WTC11 (cell line): ENCODE data around the gene FBXO33. TPM values are rescaled to one million over a fixed set of nuclear protein-coding genes. Genes with fewer than 3 reads are reported as not detected.

Experiments
- ATAC-seq: fragments of 200-7000 bp; cut with Tn5 transposase; 2 replicates; pipeline ENCODE4 v1.10.0; 2021; ENCODE audit warnings: mild to moderate bottlenecking, moderate library complexity
- CTCF ChIA-PET: fragments of 300-600 bp; sonication (Branson Sonifier 250); formaldehyde crosslinking; loops from one replicate; lab custom pipeline; 2021; ENCODE audit warnings: antibody characterized with exemption; lab: Charles Lee
- POLR2A ChIA-PET: fragments of 350-600 bp; sonication (Branson Sonifier 250); formaldehyde crosslinking; loops from one replicate; lab custom pipeline; 2021; ENCODE audit warnings: antibody characterized with exemption; lab: Charles Lee
- DNase-seq: peaks from one replicate; pipeline ENCODE4 v3.0.0; 2021; ENCODE audit warnings: low spot score
- H3K27ac Mint-ChIP-seq: 2 replicates; pipeline ENCODE4 v1.8.0; 2021; ENCODE audit warnings: mixed read lengths
- H3K27me3 Mint-ChIP-seq: 2 replicates; pipeline ENCODE4 v1.8.0; 2021; ENCODE audit warnings: low read depth, mild to moderate bottlenecking, moderate library complexity, mixed read lengths
- H3K36me3 Mint-ChIP-seq: 2 replicates; pipeline ENCODE4 v1.8.0; 2021; ENCODE audit warnings: mixed read lengths
- H3K4me1 Mint-ChIP-seq: 2 replicates; pipeline ENCODE4 v1.8.0; 2022; ENCODE audit warnings: mixed read lengths
- H3K4me3 Mint-ChIP-seq: 2 replicates; pipeline ENCODE4 v1.8.0; 2021; ENCODE audit warnings: mild to moderate bottlenecking, moderate library complexity, mixed read lengths
- H3K9me3 Mint-ChIP-seq: 2 replicates; pipeline ENCODE4 v1.8.0; 2021; ENCODE audit warnings: mixed read lengths
- CDX4 ChIP-seq: fragments of 250-450 bp; sonication (Bioruptor Pico); IDR thresholded peaks from 2 replicates; pipeline ENCODE4 v1.9.0; 2021; ENCODE audit warnings: moderate library complexity, mild to moderate bottlenecking, inconsistent platforms, borderline replicate concordance
- CREB1 ChIP-seq: sonication (generic); formaldehyde crosslinking; IDR thresholded peaks from 2 replicates; pipeline ENCODE4 v1.8.0; 2023; ENCODE audit warnings: mild to moderate bottlenecking, missing genetic modification reagents
- E2F4 ChIP-seq: sonication (generic); formaldehyde crosslinking; IDR thresholded peaks from 2 replicates; pipeline ENCODE4 v1.8.1; 2022; ENCODE audit warnings: low read depth, mild to moderate bottlenecking, moderate library complexity, missing genetic modification reagents, borderline replicate concordance
- ELF4 ChIP-seq: sonication (generic); formaldehyde crosslinking; IDR thresholded peaks from 2 replicates; pipeline ENCODE4 v1.8.1; 2022; ENCODE audit warnings: low read depth, mild to moderate bottlenecking, moderate library complexity, missing genetic modification reagents
- GRHL2 ChIP-seq: fragments of 250-450 bp; sonication (Bioruptor Pico); IDR thresholded peaks from 2 replicates; pipeline ENCODE4 v1.8.0; 2022; ENCODE audit warnings: mild to moderate bottlenecking, moderate library complexity; ENCODE audit not compliant: insufficient replicate concordance, severe bottlenecking
- JAZF1 ChIP-seq: fragments of 250-450 bp; sonication (Bioruptor Pico); IDR thresholded peaks from 2 replicates; pipeline ENCODE4 v1.9.0; 2021; ENCODE audit warnings: moderate library complexity, mild to moderate bottlenecking, inconsistent platforms
- JUN ChIP-seq: sonication (generic); formaldehyde crosslinking; IDR thresholded peaks from 2 replicates; pipeline ENCODE4 v1.8.0; 2023; ENCODE audit warnings: mild to moderate bottlenecking, missing genetic modification reagents
- MAX ChIP-seq: sonication (generic); formaldehyde crosslinking; IDR thresholded peaks from 2 replicates; pipeline ENCODE4 v1.8.0; 2022; ENCODE audit warnings: mild to moderate bottlenecking, missing genetic modification reagents
- MXD4 ChIP-seq: fragments of 250-450 bp; sonication (Bioruptor Pico); IDR thresholded peaks from 2 replicates; pipeline ENCODE4 v1.8.0; 2021; ENCODE audit warnings: mild to moderate bottlenecking, moderate library complexity, borderline replicate concordance
- MYBL2 ChIP-seq: sonication (generic); formaldehyde crosslinking; IDR thresholded peaks from 2 replicates; pipeline ENCODE4 v1.8.1; 2023; ENCODE audit warnings: mild to moderate bottlenecking, moderate library complexity, missing genetic modification reagents
- RELA ChIP-seq: sonication (generic); formaldehyde crosslinking; IDR thresholded peaks from 2 replicates; pipeline ENCODE4 v1.8.1; 2022; ENCODE audit warnings: missing genetic modification reagents, mild to moderate bottlenecking, borderline replicate concordance
- RORB ChIP-seq: fragments of 250-450 bp; sonication (Bioruptor Pico); IDR thresholded peaks from 2 replicates; pipeline ENCODE4 v1.9.0; 2021; ENCODE audit warnings: mild to moderate bottlenecking
- SMAD3 ChIP-seq: sonication (generic); formaldehyde crosslinking; IDR thresholded peaks from 2 replicates; pipeline ENCODE4 v1.8.0; 2022; ENCODE audit warnings: missing genetic modification reagents, mild to moderate bottlenecking, borderline replicate concordance
- SMAD4 ChIP-seq: sonication (generic); formaldehyde crosslinking; IDR thresholded peaks from 2 replicates; pipeline ENCODE4 v1.8.0; 2022; ENCODE audit warnings: mild to moderate bottlenecking, missing genetic modification reagents
- ZMAT4 ChIP-seq: fragments of 250-450 bp; sonication (Bioruptor Pico); IDR thresholded peaks from 2 replicates; pipeline ENCODE4 v1.9.0; 2021; ENCODE audit warnings: mild to moderate bottlenecking
- ZNF219 ChIP-seq: sonication (generic); formaldehyde crosslinking; IDR thresholded peaks from 2 replicates; pipeline ENCODE4 v1.8.0; 2023; ENCODE audit warnings: missing genetic modification reagents, mild to moderate bottlenecking, borderline replicate concordance
- ZNF263 ChIP-seq: sonication (generic); formaldehyde crosslinking; IDR thresholded peaks from 2 replicates; pipeline ENCODE4 v1.8.1; 2022; ENCODE audit warnings: low read depth, mild to moderate bottlenecking, moderate library complexity, missing genetic modification reagents
- ZNF317 ChIP-seq: sonication (generic); formaldehyde crosslinking; IDR thresholded peaks from 2 replicates; pipeline ENCODE4 v1.8.1; 2023; ENCODE audit warnings: low read depth, mild to moderate bottlenecking, moderate library complexity, missing genetic modification reagents, borderline replicate concordance
- ZNF396 ChIP-seq: fragments of 250-450 bp; sonication (Bioruptor Pico); IDR thresholded peaks from 2 replicates; pipeline ENCODE4 v1.8.0; 2021; ENCODE audit warnings: mild to moderate bottlenecking, moderate library complexity, borderline replicate concordance
- ZNF423 ChIP-seq: fragments of 250-450 bp; sonication (Bioruptor Pico); IDR thresholded peaks from 2 replicates; pipeline ENCODE4 v2.1.2; 2022; ENCODE audit warnings: mild to moderate bottlenecking, moderate library complexity
- total RNA-seq: library from RNA; stranded (reverse); gene quantifications from 3 replicates; pipeline ENCODE4 v1.2.3, GENCODE V29; 2021
- TF ChIP-seq, protein P1 (sequence below): sonication (generic); formaldehyde crosslinking; IDR thresholded peaks from 2 replicates; pipeline ENCODE4 v1.8.1; 2023; ENCODE audit warnings: mild to moderate bottlenecking, missing genetic modification reagents
- TF ChIP-seq, protein P2 (sequence below): sonication (generic); formaldehyde crosslinking; IDR thresholded peaks from 2 replicates; pipeline ENCODE4 v1.8.1; 2022; ENCODE audit warnings: mild to moderate bottlenecking, moderate library complexity, missing genetic modification reagents

The FBXO33 gene
- total RNA-seq, 1 experiment from 2014 or later = 7.8 TPM

DNA sequence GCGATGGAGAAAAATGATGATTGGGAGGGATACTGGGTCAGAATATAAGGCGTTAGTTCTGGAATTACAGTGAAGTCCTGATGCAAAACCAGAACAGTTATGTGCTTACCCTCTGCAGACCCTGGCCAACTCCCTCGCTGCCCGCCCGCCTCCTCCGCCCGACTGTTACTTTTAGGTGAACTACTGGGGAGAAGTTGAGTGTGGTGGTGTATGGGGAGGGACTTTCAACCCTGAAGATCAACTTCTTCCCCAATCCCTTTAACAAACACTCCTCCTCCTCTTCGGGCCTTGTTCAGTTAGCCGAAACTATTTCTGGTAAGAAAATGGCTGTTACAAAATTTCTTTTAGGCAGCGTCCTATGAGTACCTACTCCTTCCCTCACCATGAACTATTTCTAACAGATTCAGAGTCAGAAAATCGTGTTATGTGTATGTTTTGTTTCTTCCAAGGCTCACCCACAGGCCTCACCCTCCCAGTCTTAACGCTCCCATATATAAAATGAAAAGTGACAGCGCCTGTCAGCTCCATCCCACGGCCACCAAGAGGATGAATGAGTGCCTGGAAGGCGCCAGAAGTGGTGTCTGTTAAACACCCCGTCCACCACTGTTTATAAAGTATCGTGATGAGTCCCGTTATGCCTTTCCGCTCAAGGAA, 1.3 kb downstream of the FBXO33 start:
- ATAC-seq (no peak), DNase-seq (no peak)
- ChIA-PET POLR2A (interaction anchor here (0.5 to 2.6 kb wide), 6 partner anchors 14 to 327 kb away, joined by 3 to 11 read pairs (median 6); partner anchors contain the start of genes PNN and SEC23A), CTCF (interaction anchor here (0.7 to 1.2 kb wide), 3 partner anchors 15 to 261 kb away, joined by 3 to 8 read pairs (median 4); partner anchors contain the start of gene TRAPPC6B)
- no peaks in the 10 kb centered on the region for H3K27me3 Mint-ChIP-seq
- H3K4me1 Mint-ChIP-seq = peaks cover 31% of the 10 kb centered on the region
- peak overlapping the region; percentile 92 for H3K4me3 Mint-ChIP-seq
- H3K27ac Mint-ChIP-seq = peak overlapping the region; percentile 95
- H3K9me3 Mint-ChIP-seq = no peaks in the 10 kb centered on the region
- H3K36me3 Mint-ChIP-seq = no peaks in the 10 kb centered on the region
- TF ChIP-seq CREB1 (no peak), GRHL2 (CRISPR knock-in tag) (no peak), ZNF219 (CRISPR knock-in tag) (no peak), SMAD3 (CRISPR knock-in tag) (no peak), SMAD4 (CRISPR knock-in tag) (no peak), RORB (CRISPR knock-in tag) (no peak), JUN (CRISPR knock-in tag) (no peak), ZNF396 (CRISPR knock-in tag) (no peak), MXD4 (CRISPR knock-in tag) (no peak), ZNF263 (no peak)
- TF ChIP-seq, protein P1, sequence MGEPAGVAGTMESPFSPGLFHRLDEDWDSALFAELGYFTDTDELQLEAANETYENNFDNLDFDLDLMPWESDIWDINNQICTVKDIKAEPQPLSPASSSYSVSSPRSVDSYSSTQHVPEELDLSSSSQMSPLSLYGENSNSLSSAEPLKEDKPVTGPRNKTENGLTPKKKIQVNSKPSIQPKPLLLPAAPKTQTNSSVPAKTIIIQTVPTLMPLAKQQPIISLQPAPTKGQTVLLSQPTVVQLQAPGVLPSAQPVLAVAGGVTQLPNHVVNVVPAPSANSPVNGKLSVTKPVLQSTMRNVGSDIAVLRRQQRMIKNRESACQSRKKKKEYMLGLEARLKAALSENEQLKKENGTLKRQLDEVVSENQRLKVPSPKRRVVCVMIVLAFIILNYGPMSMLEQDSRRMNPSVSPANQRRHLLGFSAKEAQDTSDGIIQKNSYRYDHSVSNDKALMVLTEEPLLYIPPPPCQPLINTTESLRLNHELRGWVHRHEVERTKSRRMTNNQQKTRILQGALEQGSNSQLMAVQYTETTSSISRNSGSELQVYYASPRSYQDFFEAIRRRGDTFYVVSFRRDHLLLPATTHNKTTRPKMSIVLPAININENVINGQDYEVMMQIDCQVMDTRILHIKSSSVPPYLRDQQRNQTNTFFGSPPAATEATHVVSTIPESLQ = no peak

DNA sequence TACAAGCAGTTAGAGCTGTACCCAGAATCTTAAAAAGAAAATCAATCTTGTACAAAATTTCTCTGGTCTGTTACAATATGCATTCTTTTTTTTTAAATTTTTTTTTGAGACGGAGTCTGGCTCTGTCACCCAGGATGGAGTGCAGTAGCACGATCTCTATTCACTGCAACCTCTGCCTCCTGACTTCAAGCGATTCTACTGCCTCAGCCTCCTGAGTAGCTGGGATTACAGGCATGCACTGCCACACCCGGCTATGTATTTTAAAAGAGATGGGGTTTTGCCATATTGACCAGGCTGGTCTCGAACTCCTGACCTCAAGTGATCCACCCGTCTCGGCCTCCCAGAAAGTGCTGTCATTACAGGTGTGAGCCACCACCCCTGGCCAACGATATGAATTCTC, 4.1 kb downstream of the FBXO33 start:
- no peak for DNase-seq
- Mint-ChIP-seq H3K4me3 (no peak overlapping the region), H3K27me3 (no peaks in the 10 kb centered on the region), H3K9me3 (no peaks in the 10 kb centered on the region), H3K36me3 (no peaks in the 10 kb centered on the region), H3K4me1 (peaks cover 24% of the 10 kb centered on the region), H3K27ac (no peak overlapping the region)
- TF ChIP-seq ZNF317 (no peak), ZMAT4 (CRISPR knock-in tag) (no peak), JAZF1 (CRISPR knock-in tag) (no peak), E2F4 (no peak), ZNF423 (CRISPR knock-in tag) (no peak), CDX4 (CRISPR knock-in tag) (no peak), ELF4 (CRISPR knock-in tag) (no peak), MYBL2 (no peak), RELA (CRISPR knock-in tag) (no peak), MAX (CRISPR knock-in tag) (no peak), MXD4 (CRISPR knock-in tag) (no peak)
- TF ChIP-seq, protein P2, sequence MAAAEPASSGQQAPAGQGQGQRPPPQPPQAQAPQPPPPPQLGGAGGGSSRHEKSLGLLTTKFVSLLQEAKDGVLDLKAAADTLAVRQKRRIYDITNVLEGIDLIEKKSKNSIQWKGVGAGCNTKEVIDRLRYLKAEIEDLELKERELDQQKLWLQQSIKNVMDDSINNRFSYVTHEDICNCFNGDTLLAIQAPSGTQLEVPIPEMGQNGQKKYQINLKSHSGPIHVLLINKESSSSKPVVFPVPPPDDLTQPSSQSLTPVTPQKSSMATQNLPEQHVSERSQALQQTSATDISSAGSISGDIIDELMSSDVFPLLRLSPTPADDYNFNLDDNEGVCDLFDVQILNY = no peak
- TF ChIP-seq, protein P1 = no peak
- ChIA-PET POLR2A (no interaction called here), CTCF (no interaction called here)
- no peak for ATAC-seq
